ENCODE data around the gene GALNT18. TPM values are rescaled to one million over a fixed set of nuclear protein-coding genes. Genes with fewer than 3 reads are reported as not detected.

The GALNT18 gene
- total RNA-seq, 2 donors from 2014 or later = 29.4 to 105 TPM

DNA sequence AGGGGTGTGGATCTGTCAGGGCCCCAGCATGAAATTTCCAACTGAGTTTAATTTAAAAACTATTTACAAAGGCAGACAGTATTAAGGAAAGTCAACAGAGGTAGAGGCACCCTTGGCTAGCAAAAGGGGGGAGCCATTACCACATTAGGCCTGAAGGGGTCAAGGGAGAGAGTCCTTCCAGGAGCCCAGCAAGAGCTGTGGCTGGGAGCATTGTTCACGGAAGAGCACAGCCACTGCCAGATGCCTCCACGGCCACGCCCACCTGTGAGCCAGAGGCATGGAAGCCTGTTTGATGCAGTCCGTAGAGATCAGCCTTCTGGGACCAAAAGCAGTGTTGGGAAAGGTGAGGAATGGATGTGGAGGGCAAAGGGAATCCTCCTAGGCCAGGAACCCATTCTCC, 102.6 kb downstream of the GALNT18 start:
- Histone ChIP-seq H3K9me3 (no peaks in the 10 kb centered on the region), H3K27me3 (replicated peaks; ENCODE audit: insufficient read depth) (no peaks in the 10 kb centered on the region), H3K4me3 (no peak overlapping the region), H3K27ac (no peak overlapping the region), H3K36me3 (no peaks in the 10 kb centered on the region), H3K4me1 (replicated peaks) (peaks cover 2% of the 10 kb centered on the region)
- no peak for DNase-seq (ENCODE audit: low spot score)
- intact Hi-C loops (cut with DNase I) = no loop called here
- no peak for TF ChIP-seq POLR2A (IDR thresholded peaks at IDR 0.05)
- TF ChIP-seq CTCF (IDR thresholded peaks at IDR 0.05) = no peak
- TF ChIP-seq POLR2AphosphoS5 (IDR thresholded peaks at IDR 0.05) = no peak
- 80% methylated on average over 4 of the region's 4 CpGs for WGBS

GRCh38 chr11:11514246-11514645, 107.6 kb downstream of the GALNT18 start:
- H3K4me1 ChIP-seq (replicated peaks) = peaks cover 15% of the 10 kb centered on the region
- TF ChIP-seq POLR2A (IDR thresholded peaks at IDR 0.05) (no peak), CTCF (IDR thresholded peaks at IDR 0.05) (no peak), POLR2AphosphoS5 (IDR thresholded peaks at IDR 0.05) (no peak)
- 98% methylated on average over 3 of the region's 3 CpGs for WGBS
- intact Hi-C loops (cut with DNase I) = no loop called here
- H3K36me3 ChIP-seq = no peaks in the 10 kb centered on the region
- no peak overlapping the region for H3K4me3 ChIP-seq
- peak overlapping the region in 1 of 2 donors; percentile 51 for H3K27ac ChIP-seq
- no peak for DNase-seq (ENCODE audit: low spot score)
- H3K9me3 ChIP-seq = no peaks in the 10 kb centered on the region
- no peaks in the 10 kb centered on the region for H3K27me3 ChIP-seq (replicated peaks; ENCODE audit: insufficient read depth)

DNA sequence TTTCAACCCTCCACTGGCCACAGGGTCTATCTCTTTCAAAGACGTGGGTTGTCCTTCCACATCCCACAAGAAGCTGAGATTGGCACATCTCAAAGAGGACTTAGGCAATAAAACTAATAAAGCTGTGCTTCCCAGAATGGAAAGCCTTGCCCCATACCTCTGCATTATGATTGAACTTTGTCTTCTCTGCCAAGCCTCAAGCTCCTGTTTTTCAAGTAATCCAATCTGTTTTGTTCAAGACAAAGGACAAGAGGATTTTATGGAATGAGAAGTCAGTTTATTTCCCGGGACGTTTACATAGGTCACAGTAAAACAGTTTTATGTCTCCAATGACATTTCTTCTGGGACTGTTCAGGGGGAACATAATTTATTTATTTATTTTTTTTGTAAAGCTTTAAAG, 108.4 kb downstream of the GALNT18 start:
- H3K27me3 ChIP-seq (replicated peaks; ENCODE audit: insufficient read depth) = no peaks in the 10 kb centered on the region
- DNase-seq (ENCODE audit: low spot score) = peak; percentile 75
- TF ChIP-seq POLR2A (IDR thresholded peaks at IDR 0.05) (no peak), CTCF (IDR thresholded peaks at IDR 0.05) (no peak), POLR2AphosphoS5 (IDR thresholded peaks at IDR 0.05) (peak; percentile 96)
- intact Hi-C loops (cut with DNase I) = no loop called here
- H3K9me3 ChIP-seq = no peaks in the 10 kb centered on the region
- WGBS = 23% methylated on average over 3 of the region's 3 CpGs
- no peaks in the 10 kb centered on the region for H3K36me3 ChIP-seq
- peak overlapping the region in 1 of 2 donors; percentile 54 for H3K27ac ChIP-seq
- no peak overlapping the region for H3K4me3 ChIP-seq
- H3K4me1 ChIP-seq (replicated peaks) = peaks cover 15% of the 10 kb centered on the region

DNA sequence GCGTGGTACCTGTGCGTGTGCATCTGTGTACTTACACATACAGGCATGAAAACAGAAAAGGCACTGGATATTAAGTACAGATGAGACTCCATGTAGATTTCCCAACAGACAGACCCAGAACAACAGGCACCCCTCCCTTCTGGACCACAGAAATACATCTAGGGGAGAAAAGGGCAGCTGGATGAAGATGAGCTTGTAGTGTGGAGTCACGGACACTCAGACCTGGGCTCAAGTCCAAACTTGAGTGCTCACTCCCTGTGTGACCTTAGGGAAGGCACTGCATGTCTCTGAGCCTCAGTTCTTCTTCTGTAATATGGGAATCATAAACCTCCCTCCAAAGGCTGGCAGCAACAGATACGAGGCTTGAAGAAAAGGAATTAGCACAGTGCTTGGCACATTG, 108.9 kb downstream of the GALNT18 start:
- no peaks in the 10 kb centered on the region for H3K9me3 ChIP-seq
- peaks cover 15% of the 10 kb centered on the region for H3K4me1 ChIP-seq (replicated peaks)
- TF ChIP-seq POLR2A (IDR thresholded peaks at IDR 0.05) (no peak), POLR2AphosphoS5 (IDR thresholded peaks at IDR 0.05) (no peak), CTCF (IDR thresholded peaks at IDR 0.05) (no peak)
- H3K27me3 ChIP-seq (replicated peaks; ENCODE audit: insufficient read depth) = no peaks in the 10 kb centered on the region
- intact Hi-C loops (cut with DNase I) = no loop called here
- no peak for DNase-seq (ENCODE audit: low spot score)
- WGBS = 71% methylated on average over 4 of the region's 4 CpGs
- no peak overlapping the region for H3K4me3 ChIP-seq
- peak overlapping the region in 1 of 2 donors; percentile 54 for H3K27ac ChIP-seq
- no peaks in the 10 kb centered on the region for H3K36me3 ChIP-seq

DNA sequence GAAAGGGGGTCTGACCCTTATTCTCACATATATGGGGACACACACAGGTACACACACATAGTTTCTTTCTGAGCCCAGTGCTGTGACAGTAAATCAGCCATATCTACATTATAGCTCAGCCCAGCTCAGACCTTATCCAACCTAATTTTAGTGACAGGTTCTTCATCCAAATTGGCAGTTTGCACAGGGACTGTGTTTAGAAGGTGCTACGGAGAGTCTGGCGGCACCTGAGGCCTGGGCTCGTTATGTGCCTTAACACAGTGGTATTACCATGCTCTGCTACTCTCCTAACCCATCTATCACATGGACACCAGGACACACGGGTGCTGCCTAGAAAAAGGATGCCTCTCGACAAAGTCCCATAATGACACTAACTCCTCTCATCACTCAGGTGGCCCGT, 109.3 kb downstream of the GALNT18 start:
- Histone ChIP-seq H3K36me3 (no peaks in the 10 kb centered on the region), H3K27me3 (replicated peaks; ENCODE audit: insufficient read depth) (no peaks in the 10 kb centered on the region), H3K27ac (peak overlapping the region in 1 of 2 donors; percentile 54), H3K4me1 (replicated peaks) (peaks cover 15% of the 10 kb centered on the region), H3K9me3 (no peaks in the 10 kb centered on the region), H3K4me3 (no peak overlapping the region)
- WGBS = 92% methylated on average over 6 of the region's 6 CpGs
- no peak for TF ChIP-seq CTCF (IDR thresholded peaks at IDR 0.05)
- TF ChIP-seq POLR2A (IDR thresholded peaks at IDR 0.05) = no peak
- TF ChIP-seq POLR2AphosphoS5 (IDR thresholded peaks at IDR 0.05) = no peak
- intact Hi-C loops (cut with DNase I) = no loop called here
- DNase-seq (ENCODE audit: low spot score) = no peak

Data from prostate gland (tissue), 2 donors.